ENCODE results near the gene RHOG.
"Not testable (repeated sequence)": the region's sequence is repeated elsewhere in the genome, so short reads cannot be mapped to it uniquely, and the experiment has no call there.

The RHOG gene

GRCh38 chr11:3807909-3808860, 32.6 kb downstream of the RHOG start, which contains the start of gene PGAP2:
TSS of gene PGAP2 (plus strand) at chr11:3808560. CDS start at chr11:3811260, 2,700 bp downstream.
- DNase-seq, result peak; percentile 65 to 77

- DNase-seq, result no peak
Measured at GRCh38 chr11:3803726-3804495, 36.8 kb downstream of the RHOG start.

GRCh38 chr11:3802011-3802790, 38.6 kb downstream of the RHOG start:
- DNase-seq, result no peak

GRCh38 chr11:3799873-3800272, 40.9 kb downstream of the RHOG start:
- DNase-seq, result no peak

GRCh38 chr11:3799143-3799542, 41.6 kb downstream of the RHOG start:
- no peak for DNase-seq

- DNase-seq, result peak; percentile 99
Measured at GRCh38 chr11:3797329-3798090, 43.2 kb downstream of the RHOG start, which contains the start of gene NUP98. TSS of gene NUP98 (minus strand) at chr11:3797554. CDS start at chr11:3782117, 15,437 bp downstream.

GRCh38 chr11:3796801-3797328, 43.9 kb downstream of the RHOG start:
- DNase-seq, result no peak

- no peak for DNase-seq
Measured at GRCh38 chr11:3796346-3796745, 44.4 kb downstream of the RHOG start.

GRCh38 chr11:3796002-3796311, 44.8 kb downstream of the RHOG start:
- no peak for DNase-seq

- DNase-seq, result no peak
Measured at GRCh38 chr11:3795131-3796001, 45.4 kb downstream of the RHOG start.

- DNase-seq, result not testable (repeated sequence)
Measured at GRCh38 chr11:3794387-3794786, 46.4 kb downstream of the RHOG start.

GRCh38 chr11:3786781-3787428, 53.9 kb downstream of the RHOG start:
- DNase-seq, result no peak

- DNase-seq, result no peak
Measured at GRCh38 chr11:3783611-3784010, 57.1 kb downstream of the RHOG start.

- no peak for DNase-seq
Measured at GRCh38 chr11:3782963-3783362, 57.8 kb downstream of the RHOG start.

- DNase-seq, result no peak
Measured at GRCh38 chr11:3781423-3781822, 59.3 kb downstream of the RHOG start.

All from stimulated activated CD4-positive, alpha-beta T cell treated with anti-CD3 and anti-CD28 coated beads, Interleukin-2, amount 100 ng/mL, for 24 hours (primary cell).